SK-N-SH (cell line): ENCODE measurements around the gene SNED1. TPM values are rescaled to one million over a fixed set of nuclear protein-coding genes. Genes with fewer than 3 reads are reported as not detected.

Experiments
- CTCF ChIA-PET: fragments of 300-600, 350-600 bp; formaldehyde crosslinking; extraction: SDS; loops from one replicate; lab custom pipeline; 2021; lab: Yijun Ruan, JAX
- POLR2A ChIA-PET: fragments of 350-600 bp; sonication (Branson Sonifier 250); formaldehyde crosslinking; extraction: SDS; loops from one replicate; lab custom pipeline; 2020; ENCODE audit warnings: antibody characterized with exemption, inconsistent platforms; lab: Yijun Ruan, JAX
- DNase-seq: peaks from one replicate; pipeline ENCODE4 v3.0.0; 2012
- H2AFZ ChIP-seq: fragments of 200-600 bp; sonication (generic); 2 replicates; pipeline ENCODE4 v1.8.1; 2016; ENCODE audit warnings: antibody characterized with exemption, mild to moderate bottlenecking, low read depth
- H3F3A ChIP-seq: fragments of 200-600 bp; sonication (generic); replicated peaks from 2 replicates; pipeline ENCODE3; 2016; ENCODE audit warnings: antibody characterized with exemption, mild to moderate bottlenecking; ENCODE audit not compliant: insufficient read depth
- H3K27ac ChIP-seq, 2 experiments: fragments of 200-500 bp in 1 of 2; fragments of 200-600 bp in 1 of 2; sonication (Bioruptor generic) in 1 of 2; sonication (generic), shearing (Covaris generic) in 1 of 2; 2 replicates each; pipeline versions ENCODE4 v1.5.1 to v1.6.1; 2014 to 2016; ENCODE audit warnings: low read depth in 2 of 2, inconsistent platforms in 1 of 2, low read length in 1 of 2, mild to moderate bottlenecking in 1 of 2, mixed read lengths in 1 of 2
- H3K27me3 ChIP-seq: fragments of 200-600 bp; sonication (generic), shearing (Covaris generic); 2 replicates; pipeline ENCODE4 v1.6.1; 2016; ENCODE audit warnings: mixed run types; ENCODE audit not compliant: insufficient read depth
- H3K36me3 ChIP-seq, 2 experiments: fragments of 200-500 bp in 1 of 2; fragments of 200-600 bp in 1 of 2; sonication (Bioruptor generic) in 1 of 2; sonication (generic) in 1 of 2; replicated peaks in 1 of 2; 2 replicates each; pipeline versions ENCODE3 to v1.5.1; 2014 to 2016; ENCODE audit warnings: low read length in 1 of 2, mild to moderate bottlenecking in 1 of 2; ENCODE audit not compliant: insufficient read depth in 2 of 2, control insufficient read depth in 1 of 2
- H3K4me1 ChIP-seq, 2 experiments: fragments of 200-500 bp in 1 of 2; fragments of 200-600 bp in 1 of 2; sonication (Bioruptor generic) in 1 of 2; sonication (generic), shearing (Covaris generic) in 1 of 2; 2 replicates each; pipeline versions ENCODE4 v1.5.1 to v1.6.1; 2014 to 2016; ENCODE audit warnings: low read depth in 1 of 2, low read length in 1 of 2, mixed run types in 1 of 2; ENCODE audit not compliant: insufficient read depth in 2 of 2, control insufficient read depth in 1 of 2
- H3K4me2 ChIP-seq: fragments of 200-600 bp; sonication (generic), shearing (Covaris generic); 2 replicates; pipeline ENCODE4 v1.6.1; 2017; ENCODE audit warnings: mixed run types
- H3K4me3 ChIP-seq, 2 experiments: fragments of 200-500 bp in 1 of 2; fragments of 200-600 bp in 1 of 2; sonication (Bioruptor generic) in 1 of 2; sonication (generic), shearing (Covaris generic) in 1 of 2; 2 replicates each; pipeline versions ENCODE4 v1.5.1 to v1.8.1; 2014 to 2016; ENCODE audit warnings: low read depth in 2 of 2, inconsistent platforms in 1 of 2, low read length in 1 of 2, mild to moderate bottlenecking in 1 of 2, mixed read lengths in 1 of 2, moderate library complexity in 1 of 2
- H3K79me2 ChIP-seq: fragments of 200-600 bp; sonication (generic); 2 replicates; pipeline ENCODE4 v1.8.1; 2017; ENCODE audit warnings: mild to moderate bottlenecking; ENCODE audit not compliant: insufficient read depth
- H3K9ac ChIP-seq: fragments of 200-600 bp; sonication (generic); 2 replicates; pipeline ENCODE4 v1.6.1; 2017; ENCODE audit warnings: mixed run types
- H3K9me2 ChIP-seq: fragments of 200-600 bp; sonication (generic); 2 replicates; pipeline ENCODE4 v1.6.1; 2017; ENCODE audit warnings: mixed run types
- H3K9me3 ChIP-seq: fragments of 200-600 bp; sonication (generic); 2 replicates; pipeline ENCODE4 v1.6.1; 2017; ENCODE audit warnings: mixed run types, mild to moderate bottlenecking, moderate library complexity
- H4K20me1 ChIP-seq: fragments of 200-600 bp; sonication (generic); 2 replicates; pipeline ENCODE4 v1.6.1; 2017; ENCODE audit warnings: mild to moderate bottlenecking, mixed run types; ENCODE audit not compliant: insufficient read depth
- EP300 ChIP-seq, 2 experiments: IDR thresholded peaks; 2 replicates each; pipeline versions ENCODE4 v1.4.0 to v1.6.1; 2012; ENCODE audit warnings: borderline replicate concordance in 1 of 2, low read depth in 1 of 2, low read length in 1 of 2
- EZH2phosphoT487 ChIP-seq: fragments of 200-600 bp; sonication (generic); IDR thresholded peaks from 2 replicates; pipeline ENCODE4 v1.6.1; 2017; ENCODE audit warnings: low read depth, mixed run types, mild to moderate bottlenecking, antibody characterized with exemption, moderate library complexity, borderline replicate concordance
- FOSL2 ChIP-seq: IDR thresholded peaks from 2 replicates; pipeline ENCODE4 v1.4.0; 2012; ENCODE audit warnings: low read depth, mild to moderate bottlenecking, moderate library complexity, borderline replicate concordance
- FOXM1 ChIP-seq: IDR thresholded peaks from 2 replicates; pipeline ENCODE4 v1.4.0; 2012; ENCODE audit warnings: low read depth, mild to moderate bottlenecking
- GATA2 ChIP-seq: sonication (generic); formaldehyde crosslinking; IDR thresholded peaks from 2 replicates; pipeline ENCODE4 v1.5.0; 2020; ENCODE audit warnings: mild to moderate bottlenecking, missing genetic modification reagents
- MAX ChIP-seq: IDR thresholded peaks from 2 replicates; pipeline ENCODE4 v1.4.0; 2012; ENCODE audit warnings: low read depth
- MXI1 ChIP-seq: IDR thresholded peaks from 2 replicates; pipeline ENCODE4 v1.6.1; 2012; ENCODE audit warnings: mild to moderate bottlenecking, low read depth, low read length, improper control_type of control experiment
- NFIC ChIP-seq: IDR thresholded peaks from 2 replicates; pipeline ENCODE4 v1.4.0; 2012; ENCODE audit warnings: borderline replicate concordance
- NRF1 ChIP-seq: IDR thresholded peaks from 2 replicates; pipeline ENCODE4 v1.6.1; 2012; ENCODE audit warnings: low read depth, mild to moderate bottlenecking, low read length
- POLR2AphosphoS5 ChIP-seq: IDR thresholded peaks from 2 replicates; pipeline ENCODE4 v1.6.1; 2012; ENCODE audit warnings: low read depth, low read length
- RAD21 ChIP-seq: IDR thresholded peaks from 2 replicates; pipeline ENCODE4 v1.6.1; 2012; ENCODE audit warnings: mild to moderate bottlenecking, low read length
- RFX5 ChIP-seq: IDR thresholded peaks from 2 replicates; pipeline ENCODE4 v1.6.1; 2012; ENCODE audit warnings: mild to moderate bottlenecking, improper control_type of control experiment, low read length
- TAF1 ChIP-seq: IDR thresholded peaks from 2 replicates; pipeline ENCODE4 v1.6.1; 2012; ENCODE audit warnings: low read depth, mild to moderate bottlenecking, low read length, moderate library complexity, borderline replicate concordance
- TCF12 ChIP-seq: IDR thresholded peaks from 2 replicates; pipeline ENCODE4 v1.4.0; 2012
- USF1 ChIP-seq: IDR thresholded peaks from 2 replicates; pipeline ENCODE4 v1.4.0; 2012; ENCODE audit warnings: low read depth, borderline replicate concordance
- USF2 ChIP-seq: fragments of 150-350 bp; IDR thresholded peaks from 2 replicates; pipeline ENCODE4 v1.6.1; 2017; ENCODE audit warnings: antibody characterized with exemption, low read length, low read depth, borderline replicate concordance
- YY1 ChIP-seq: IDR thresholded peaks from 2 replicates; pipeline ENCODE4 v1.4.0; 2012; ENCODE audit warnings: low read depth, mild to moderate bottlenecking
- ZBTB33 ChIP-seq: IDR thresholded peaks from 2 replicates; pipeline ENCODE4 v1.4.0; 2012; ENCODE audit warnings: low read depth, borderline replicate concordance
- WGBS: methylation state at CpG from one replicate; pipeline ENCODE4 v1.1.6; 2017; ENCODE audit warnings: low lambda C conversion rate; 5-methylcytosine and 5-hydroxymethylcytosine counted together
- polyA plus RNA-seq, 3 experiments: library from polyadenylated mRNA; depleted of rRNA; stranded (reverse); fragments of >200 nt; gene quantifications; 2 replicates each; pipeline ENCODE4 v1.2.3, GENCODE V29; 2012
- TF ChIP-seq, protein P1 (sequence below): fragments of 200-600 bp; sonication (generic); IDR thresholded peaks from 2 replicates; pipeline ENCODE4 v1.6.1; 2017; ENCODE audit warnings: antibody characterized with exemption, mild to moderate bottlenecking, moderate library complexity

Gene SNED1
- polyA plus RNA-seq, 1 of the 3 experiments (the other 2 are of a cell fraction): 0.03 TPM

DNA sequence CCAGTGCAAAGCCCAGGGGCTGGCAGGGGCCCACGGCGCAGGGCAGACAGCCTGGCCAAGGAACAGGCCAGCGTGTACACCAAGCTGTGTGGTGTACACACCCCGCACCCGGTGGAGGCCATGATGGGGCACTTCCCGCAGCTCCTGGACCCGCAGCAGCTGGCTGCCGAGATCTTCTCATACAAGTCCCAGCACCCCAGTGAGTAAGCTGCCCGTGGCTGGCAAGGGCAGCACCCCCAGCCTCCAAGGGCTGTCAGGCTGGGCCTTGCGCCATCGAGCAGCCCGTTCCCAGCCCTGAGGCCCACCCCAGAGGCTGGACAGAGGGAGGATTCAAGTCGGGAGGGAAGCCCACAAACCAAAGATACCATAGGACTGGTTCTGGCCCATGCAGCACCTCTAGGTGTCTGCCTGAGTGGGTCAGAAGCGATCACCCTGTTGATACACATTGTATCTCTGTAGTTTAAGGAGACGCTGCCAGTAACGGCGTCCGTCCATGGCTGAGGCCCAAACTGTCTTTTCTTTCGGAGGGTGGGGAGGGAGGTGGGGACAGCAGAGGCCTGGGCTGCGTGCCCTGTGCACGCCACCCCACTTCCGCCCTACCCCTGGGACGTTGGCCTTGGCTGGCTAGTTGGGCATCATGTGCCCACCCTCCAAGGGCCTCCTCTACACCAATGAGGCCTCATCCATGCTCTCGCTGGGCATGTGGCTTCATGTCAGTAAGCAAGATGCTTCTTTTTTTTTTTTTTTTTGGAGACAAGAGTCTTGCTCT is 120.5 kb downstream of the SNED1 start (continued):
- TF ChIP-seq ZBTB33 (no peak), POLR2AphosphoS5 (no peak)
- TF ChIP-seq, all 33 proteins: peak for 0

- WGBS: 98% methylated on average over 2 of the region's 2 CpGs
- no peaks in the 10 kb centered on the region for H3K4me1 ChIP-seq
- H3F3A ChIP-seq: peaks cover 5% of the 10 kb centered on the region
- no peak overlapping the region for H3K27ac ChIP-seq
- H3K9me3 ChIP-seq: no peaks in the 10 kb centered on the region; the same call in 1 of the 2 replicates
- H2AFZ ChIP-seq: no peak overlapping the region
- POLR2A ChIA-PET: no interaction called here
- DNase-seq: no peak
- H3K36me3 ChIP-seq: peaks cover 12 to 16% of the 10 kb centered on the region in 2 experiments
- no peaks in the 10 kb centered on the region for H3K79me2 ChIP-seq
- no peak overlapping the region for H3K4me2 ChIP-seq
- H3K4me3 ChIP-seq: no peak overlapping the region
- CTCF ChIA-PET: no interaction called here
- no peaks in the 10 kb centered on the region for H4K20me1 ChIP-seq
- no peaks in the 10 kb centered on the region for H3K27me3 ChIP-seq
- H3K9ac ChIP-seq: no peak overlapping the region
- TF ChIP-seq EZH2phosphoT487 (no peak), GATA2 (CRISPR knock-in tag) (no peak), RAD21 (no peak), EP300 (IDR thresholded peaks at IDR 0.05; ENCODE audit: borderline replicate concordance in 1 of 2, low read depth in 1 of 2, low read length in 1 of 2) (no peak), MAX (no peak), NRF1 (no peak), NFIC (no peak), YY1 (no peak), MXI1 (no peak), USF2 (no peak), FOXM1 (no peak), TAF1 (no peak), FOSL2 (no peak), POLR2AphosphoS5 (no peak), ZBTB33 (no peak), RFX5 (no peak), USF1 (no peak), TCF12 (no peak)
- TF ChIP-seq, protein P1, sequence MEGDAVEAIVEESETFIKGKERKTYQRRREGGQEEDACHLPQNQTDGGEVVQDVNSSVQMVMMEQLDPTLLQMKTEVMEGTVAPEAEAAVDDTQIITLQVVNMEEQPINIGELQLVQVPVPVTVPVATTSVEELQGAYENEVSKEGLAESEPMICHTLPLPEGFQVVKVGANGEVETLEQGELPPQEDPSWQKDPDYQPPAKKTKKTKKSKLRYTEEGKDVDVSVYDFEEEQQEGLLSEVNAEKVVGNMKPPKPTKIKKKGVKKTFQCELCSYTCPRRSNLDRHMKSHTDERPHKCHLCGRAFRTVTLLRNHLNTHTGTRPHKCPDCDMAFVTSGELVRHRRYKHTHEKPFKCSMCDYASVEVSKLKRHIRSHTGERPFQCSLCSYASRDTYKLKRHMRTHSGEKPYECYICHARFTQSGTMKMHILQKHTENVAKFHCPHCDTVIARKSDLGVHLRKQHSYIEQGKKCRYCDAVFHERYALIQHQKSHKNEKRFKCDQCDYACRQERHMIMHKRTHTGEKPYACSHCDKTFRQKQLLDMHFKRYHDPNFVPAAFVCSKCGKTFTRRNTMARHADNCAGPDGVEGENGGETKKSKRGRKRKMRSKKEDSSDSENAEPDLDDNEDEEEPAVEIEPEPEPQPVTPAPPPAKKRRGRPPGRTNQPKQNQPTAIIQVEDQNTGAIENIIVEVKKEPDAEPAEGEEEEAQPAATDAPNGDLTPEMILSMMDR: no peak
- no peaks in the 10 kb centered on the region for H3K9me2 ChIP-seq
Observed at GRCh38 chr2:241120440-241120839, 122.0 kb downstream of the SNED1 start.
